Liver (tissue), 9 donors: Measurements from ENCODE around the gene ISM1. TPM values are rescaled to one million over a fixed set of nuclear protein-coding genes. Genes with fewer than 3 reads are reported as not detected.

Source experiments
- DNase-seq: peaks from one replicate; pipeline ENCODE4 v3.0.0-alpha.2; 2017; ENCODE audit warnings: low spot score
- H3K27ac ChIP-seq, 2 donors: one replicate each; pipeline ENCODE4 v1.7.0; 2013; ENCODE audit warnings: inconsistent platforms in 2 of 2, low read length in 2 of 2, control low read depth in 1 of 2, low read depth in 1 of 2, mild to moderate bottlenecking in 1 of 2
- H3K27me3 ChIP-seq, 4 donors: one replicate each; pipeline versions ENCODE4 v1.6.1 to v1.7.0; 2013; ENCODE audit warnings: low read length in 3 of 4, inconsistent platforms in 1 of 4, mild to moderate bottlenecking in 1 of 4, moderate library complexity in 1 of 4; ENCODE audit not compliant: control insufficient read depth in 4 of 4, insufficient read depth in 4 of 4
- H3K36me3 ChIP-seq, 4 donors: one replicate each; pipeline versions ENCODE4 v1.6.1 to v1.7.0; 2013; ENCODE audit warnings: low read length in 3 of 4, mild to moderate bottlenecking in 3 of 4, low read depth in 1 of 4, moderate library complexity in 1 of 4; ENCODE audit not compliant: control insufficient read depth in 4 of 4, insufficient read depth in 3 of 4
- H3K4me1 ChIP-seq, 4 donors: one replicate each; pipeline versions ENCODE4 v1.6.1 to v1.7.0; 2013; ENCODE audit warnings: low read length in 3 of 4, mild to moderate bottlenecking in 3 of 4, moderate library complexity in 1 of 4; ENCODE audit not compliant: control insufficient read depth in 4 of 4, insufficient read depth in 4 of 4
- H3K4me3 ChIP-seq, 3 donors: one replicate each; pipeline versions ENCODE4 v1.6.1 to v1.7.0; 2013; ENCODE audit warnings: low read length in 3 of 3, control low read depth in 1 of 3, low read depth in 1 of 3, mild to moderate bottlenecking in 1 of 3
- H3K9ac ChIP-seq, 2 donors: one replicate each; pipeline ENCODE4 v1.7.0; 2013; ENCODE audit warnings: low read length in 2 of 2, mild to moderate bottlenecking in 2 of 2, moderate library complexity in 2 of 2, control low read depth in 1 of 2, low read depth in 1 of 2
- H3K9me3 ChIP-seq, 4 donors: one replicate each; pipeline versions ENCODE4 v1.6.1 to v1.7.0; 2013; ENCODE audit warnings: low read length in 3 of 4; ENCODE audit not compliant: control insufficient read depth in 4 of 4
- ATF3 ChIP-seq: IDR thresholded peaks from 2 replicates; pipeline ENCODE4 v1.6.1; 2016; ENCODE audit warnings: antibody characterized with exemption
- CTCF ChIP-seq: fragments of 150-350 bp; IDR thresholded peaks from 2 replicates; pipeline ENCODE4 v1.5.1; 2017; ENCODE audit warnings: improper control_type of control experiment, low read depth, low read length; ENCODE audit not compliant: missing input control
- EGR1 ChIP-seq, 2 donors: IDR thresholded peaks; 2 replicates each; pipeline ENCODE4 v1.6.1; 2016 to 2018; ENCODE audit warnings: antibody characterized with exemption in 2 of 2, low read depth in 2 of 2
- FOXA1 ChIP-seq: IDR thresholded peaks from 2 replicates; pipeline ENCODE4 v1.6.1; 2016; ENCODE audit warnings: antibody characterized with exemption
- FOXA2 ChIP-seq: IDR thresholded peaks from 2 replicates; pipeline ENCODE4 v1.6.1; 2016; ENCODE audit warnings: antibody characterized with exemption
- GABPA ChIP-seq, 2 donors: IDR thresholded peaks in 1 of 2; conservative IDR thresholded peaks in 1 of 2; 2 replicates each; pipeline ENCODE4 v1.6.1; 2016; ENCODE audit warnings: antibody characterized with exemption in 2 of 2, mild to moderate bottlenecking in 1 of 2, moderate library complexity in 1 of 2
- HNF4A ChIP-seq, 2 donors: conservative IDR thresholded peaks; 2 replicates each; pipeline ENCODE4 v1.6.1; 2016; ENCODE audit warnings: antibody characterized with exemption in 2 of 2, mild to moderate bottlenecking in 2 of 2
- HNF4G ChIP-seq: IDR thresholded peaks from 2 replicates; pipeline ENCODE4 v1.6.1; 2016; ENCODE audit warnings: antibody characterized with exemption
- JUND ChIP-seq, 2 donors: IDR thresholded peaks; 2 replicates each; pipeline ENCODE4 v1.6.1; 2016; ENCODE audit warnings: antibody characterized with exemption in 2 of 2
- MAX ChIP-seq: IDR thresholded peaks from 2 replicates; pipeline ENCODE4 v1.6.1; 2016; ENCODE audit warnings: antibody characterized with exemption
- NR2F2 ChIP-seq: IDR thresholded peaks from 2 replicates; pipeline ENCODE4 v1.6.1; 2016; ENCODE audit warnings: antibody characterized with exemption
- RAD21 ChIP-seq, 2 donors: IDR thresholded peaks; 2 replicates each; pipeline ENCODE4 v1.6.1; 2016; ENCODE audit warnings: antibody characterized with exemption in 2 of 2, mild to moderate bottlenecking in 2 of 2
- REST ChIP-seq: IDR thresholded peaks from 2 replicates; pipeline ENCODE4 v1.6.1; 2016; ENCODE audit warnings: antibody characterized with exemption, mild to moderate bottlenecking
- RXRA ChIP-seq, 2 donors: IDR thresholded peaks; 2 replicates each; pipeline ENCODE4 v1.6.1; 2017 to 2018; ENCODE audit warnings: antibody characterized with exemption in 2 of 2, mild to moderate bottlenecking in 1 of 2
- SP1 ChIP-seq: IDR thresholded peaks from 2 replicates; pipeline ENCODE4 v1.6.1; 2018; ENCODE audit warnings: antibody characterized with exemption, mild to moderate bottlenecking
- TAF1 ChIP-seq: conservative IDR thresholded peaks from 2 replicates; pipeline ENCODE4 v1.6.1; 2016; ENCODE audit warnings: antibody characterized with exemption, mild to moderate bottlenecking
- YY1 ChIP-seq: IDR thresholded peaks from 2 replicates; pipeline ENCODE4 v1.6.1; 2016; ENCODE audit warnings: antibody characterized with exemption, mild to moderate bottlenecking
- ZBTB33 ChIP-seq: IDR thresholded peaks from 2 replicates; pipeline ENCODE4 v1.6.1; 2016; ENCODE audit warnings: antibody characterized with exemption
- WGBS: extraction: QIAGEN DNeasy Blood & Tissue Kit; methylation state at CpG from one replicate; pipeline ENCODE4 v1.1.7; 2013; 5-methylcytosine and 5-hydroxymethylcytosine counted together
- polyA plus RNA-seq, 2 donors: library from polyadenylated mRNA; stranded (reverse) in 1 of 2; unstranded in 1 of 2; fragments of 200-250 nt in 1 of 2; fragments of >200 nt in 1 of 2; fragmentation: Nextera tagmentation in 1 of 2; extraction: Ambion mirVana in 1 of 2; gene quantifications; one replicate each; pipeline versions ENCODE4 v1.2.1 to v1.2.3, GENCODE V29; 2013 to 2015
- total RNA-seq, 2 donors: library from RNA; depleted of rRNA; stranded (reverse); fragments of >200 nt; gene quantifications; one replicate each; pipeline ENCODE4 v1.2.3, GENCODE V29; 2014
- donor health status: healthy.
- donor health status: healthy.
- donor health status: healthy.
- donor health status: healthy.
- donor health status: healthy.

The ISM1 gene
- total and polyA plus RNA-seq, 4 donors = 0.82 to 6.4 (median 1.2) TPM; not detected in 1

- H3K9me3 ChIP-seq = no peaks in the 10 kb centered on the region
- 72% methylated on average over 5 of the region's 5 CpGs for WGBS
- no peaks in the 10 kb centered on the region for H3K4me1 ChIP-seq
- no peak overlapping the region for H3K27ac ChIP-seq
- H3K27me3 ChIP-seq = no peaks in the 10 kb centered on the region
- DNase-seq = no peak
- TF ChIP-seq REST (no peak), RAD21 (IDR thresholded peaks at IDR 0.05) (peak; percentile 21 to 24)
- no peak overlapping the region for H3K4me3 ChIP-seq
- H3K36me3 ChIP-seq = no peaks in the 10 kb centered on the region
- no peak overlapping the region for H3K9ac ChIP-seq
Observed at GRCh38 chr20:13205848-13206434, 15.1 kb upstream of the ISM1 start.

- no peak for DNase-seq
- H3K36me3 ChIP-seq = no peaks in the 10 kb centered on the region
- H3K4me1 ChIP-seq = no peaks in the 10 kb centered on the region
- H3K4me3 ChIP-seq = no peak overlapping the region
- no peak for TF ChIP-seq FOXA2
- TF ChIP-seq REST = no peak
- no peak for TF ChIP-seq EGR1 (IDR thresholded peaks at IDR 0.05; ENCODE audit: low read depth in 2 of 2)
- TF ChIP-seq JUND (IDR thresholded peaks at IDR 0.05) = no peak
- TF ChIP-seq RAD21 (IDR thresholded peaks at IDR 0.05) = no peak
- no peak for TF ChIP-seq TAF1
- TF ChIP-seq YY1 = no peak
- no peak for TF ChIP-seq SP1
- no peak for TF ChIP-seq ZBTB33
- TF ChIP-seq ATF3 = no peak
- TF ChIP-seq RXRA (IDR thresholded peaks at IDR 0.05) = no peak
- TF ChIP-seq FOXA1 = no peak
- no peak for TF ChIP-seq HNF4A (conservative IDR thresholded peaks at IDR 0.05)
- no peak for TF ChIP-seq CTCF
- no peak for TF ChIP-seq NR2F2
- no peak for TF ChIP-seq MAX
- no peak for TF ChIP-seq HNF4G
- TF ChIP-seq GABPA (IDR thresholded peaks at IDR 0.05 in 1 of 2, conservative IDR thresholded peaks at IDR 0.05 in 1 of 2) = no peak
- H3K9me3 ChIP-seq = no peaks in the 10 kb centered on the region
- H3K27me3 ChIP-seq = no peaks in the 10 kb centered on the region
- no peak overlapping the region for H3K27ac ChIP-seq
- 98% methylated on average over 2 of the region's 2 CpGs for WGBS
- H3K9ac ChIP-seq = no peak overlapping the region
Observed at GRCh38 chr20:13207016-13207415, 14.1 kb upstream of the ISM1 start.
